Activated CD8-positive, alpha-beta T cell treated with anti-CD3 and anti-CD28 coated beads for 36 hours (primary cell): ENCODE results near the gene OGFR. TPM values are rescaled to one million over a fixed set of nuclear protein-coding genes. Genes with fewer than 3 reads are reported as not detected.

Experiments
- ATAC-seq: fragments of 200-7000 bp; cut with Tn5 transposase; one replicate; pipeline ENCODE4 v1.10.0; 2021; ENCODE audit warnings: mild to moderate bottlenecking, moderate library complexity
- CTCF ChIA-PET: fragments of 350-600 bp; sonication (Branson Sonifier 250); formaldehyde crosslinking; loops from one replicate; lab custom pipeline; 2021; ENCODE audit warnings: antibody characterized with exemption; lab: Charles Lee
- POLR2A ChIA-PET: fragments of 350-600 bp; sonication (Branson Sonifier 250); formaldehyde crosslinking; loops from one replicate; lab custom pipeline; 2021; ENCODE audit warnings: antibody characterized with exemption; lab: Charles Lee
- DNase-seq: peaks from one replicate; pipeline ENCODE4 v3.0.0-alpha.2; 2020
- H3K27ac Mint-ChIP-seq: one replicate; pipeline ENCODE4 v1.8.0; 2021; ENCODE audit warnings: mild to moderate bottlenecking, mixed read lengths
- H3K27me3 Mint-ChIP-seq: one replicate; pipeline ENCODE4 v1.8.0; 2021; ENCODE audit warnings: mixed read lengths
- H3K36me3 Mint-ChIP-seq: one replicate; pipeline ENCODE4 v1.8.0; 2021; ENCODE audit warnings: low read depth, mixed read lengths
- H3K4me1 Mint-ChIP-seq: one replicate; pipeline ENCODE4 v1.8.0; 2021; ENCODE audit warnings: low read depth, mixed read lengths
- H3K4me3 Mint-ChIP-seq: one replicate; pipeline ENCODE4 v1.8.0; 2021; ENCODE audit warnings: mild to moderate bottlenecking, moderate library complexity, mixed read lengths
- H3K9me3 Mint-ChIP-seq: one replicate; pipeline ENCODE4 v1.8.0; 2021; ENCODE audit warnings: mixed read lengths
- CTCF ChIP-seq: fragments of 200-600 bp; IDR thresholded peaks from one replicate; pipeline ENCODE4 v1.8.0; 2022; ENCODE audit warnings: antibody characterized with exemption, mild to moderate bottlenecking
- intact Hi-C: fragments of 100-400 bp; cut with micrococcal nuclease; formaldehyde crosslinking; loops from one replicate; pipeline ENCODE4 v1.10.0; 2022
- total RNA-seq, 2 experiments: library from RNA; stranded (reverse); gene quantifications; one replicate each; pipeline ENCODE4 v1.2.3, GENCODE V29; 2021

Gene OGFR
- total RNA-seq, 2 experiments from 2014 or later, result 53.6 to 55.2 TPM

- no peak for ATAC-seq
- POLR2A ChIA-PET, result no interaction called here
- peaks cover 4% of the 10 kb centered on the region for H3K27me3 Mint-ChIP-seq
- CTCF ChIA-PET, result no interaction called here
- DNase-seq, result no peak
- no peak overlapping the region for H3K4me3 Mint-ChIP-seq
- no peaks in the 10 kb centered on the region for H3K9me3 Mint-ChIP-seq
- no peaks in the 10 kb centered on the region for H3K36me3 Mint-ChIP-seq
- intact Hi-C loops, result no loop called here
- H3K4me1 Mint-ChIP-seq, result no peaks in the 10 kb centered on the region
- H3K27ac Mint-ChIP-seq, result no peak overlapping the region
- no peak for TF ChIP-seq CTCF
Measured at GRCh38 chr20:62837790-62838127, 33.1 kb downstream of the OGFR start.

DNA sequence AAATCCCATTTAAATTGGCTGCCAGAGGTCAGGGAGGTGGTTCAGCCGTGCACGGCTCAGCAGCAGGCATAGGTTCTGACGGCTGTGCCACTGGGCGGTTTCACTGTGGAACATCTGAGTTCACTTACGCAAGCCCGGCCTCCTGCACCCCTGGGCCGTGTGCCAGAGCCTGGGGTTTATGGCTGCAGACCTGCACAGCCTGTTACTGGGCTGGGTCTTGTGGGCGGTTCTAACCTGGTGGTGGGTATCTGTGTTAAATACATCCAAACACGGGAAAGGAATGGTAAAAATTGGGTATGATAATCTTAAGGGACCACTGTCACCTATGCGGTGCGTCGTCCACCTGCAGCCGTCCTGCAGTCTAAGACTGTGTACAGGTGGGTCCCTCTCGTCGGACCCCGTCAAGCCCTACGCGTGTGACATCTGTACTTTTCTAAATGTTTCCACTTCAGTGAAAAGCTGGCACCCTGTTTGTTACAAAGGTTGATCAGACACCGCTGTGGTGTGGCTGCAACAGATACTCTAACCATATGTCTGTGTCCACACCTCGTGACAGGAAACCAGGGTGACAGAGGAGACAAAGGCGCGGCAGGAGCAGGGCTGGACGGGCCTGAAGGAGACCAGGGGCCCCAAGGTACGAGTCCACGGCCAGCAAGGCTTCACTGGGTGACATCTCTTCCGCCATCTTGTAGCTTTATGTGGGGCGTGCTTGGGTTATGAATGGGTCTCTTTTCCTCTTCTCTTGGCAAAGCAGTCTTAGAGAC lies 33.7 kb downstream of the OGFR start:
- Mint-ChIP-seq H3K9me3 (no peaks in the 10 kb centered on the region), H3K27ac (no peak overlapping the region), H3K4me1 (no peaks in the 10 kb centered on the region), H3K4me3 (no peak overlapping the region), H3K36me3 (no peaks in the 10 kb centered on the region), H3K27me3 (peaks cover 4% of the 10 kb centered on the region)
- TF ChIP-seq CTCF, result no peak
- ATAC-seq (peak; percentile 17), DNase-seq (no peak)
- ChIA-PET CTCF (no interaction called here), POLR2A (no interaction called here)
- intact Hi-C loops, result no loop called here

- CTCF ChIA-PET, result no interaction called here
- ATAC-seq, result no peak
- H3K27me3 Mint-ChIP-seq, result peaks cover 4% of the 10 kb centered on the region
Measured at GRCh38 chr20:62839261-62839660, 34.6 kb downstream of the OGFR start.

DNA sequence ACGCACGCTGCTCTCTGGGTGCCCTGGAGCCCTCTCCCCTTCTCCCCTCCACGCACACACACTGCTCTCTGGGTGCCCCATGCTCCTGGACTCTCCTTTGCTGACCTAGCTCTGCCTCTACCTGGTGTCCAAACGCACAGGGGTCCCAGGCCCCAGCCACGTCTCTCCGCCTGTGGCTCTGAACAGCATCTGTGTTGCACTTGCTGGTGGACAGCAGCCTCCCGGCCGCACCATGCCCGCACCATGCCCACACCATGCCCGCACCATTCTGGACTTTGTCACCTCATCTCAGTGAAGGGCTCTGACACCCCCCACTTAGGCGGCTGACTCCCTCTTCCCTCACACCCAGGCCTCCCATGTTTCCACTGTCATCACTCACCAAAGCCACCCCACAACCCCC lies 35.2 kb downstream of the OGFR start:
- CTCF ChIA-PET, result no interaction called here
- ATAC-seq, result no peak

More at GRCh38 chr20:62839261-62839660, 34.6 kb downstream of the OGFR start:
- intact Hi-C loops, result no loop called here
- Mint-ChIP-seq H3K4me3 (no peak overlapping the region), H3K27ac (no peak overlapping the region), H3K4me1 (no peaks in the 10 kb centered on the region), H3K36me3 (no peaks in the 10 kb centered on the region), H3K9me3 (no peaks in the 10 kb centered on the region)
- DNase-seq, result no peak
- POLR2A ChIA-PET, result no interaction called here
- no peak for TF ChIP-seq CTCF

More for the DNA sequence above, 35.2 kb downstream of the OGFR start:
- DNase-seq, result no peak
- POLR2A ChIA-PET, result no interaction called here
- Mint-ChIP-seq H3K4me3 (no peak overlapping the region), H3K36me3 (no peaks in the 10 kb centered on the region), H3K4me1 (no peaks in the 10 kb centered on the region), H3K27ac (no peak overlapping the region), H3K27me3 (peaks cover 4% of the 10 kb centered on the region), H3K9me3 (no peaks in the 10 kb centered on the region)
- intact Hi-C loops, result no loop called here
- TF ChIP-seq CTCF, result no peak
